HG03108 (cell line): Measurements from ENCODE around the gene SLCO3A1.

Source experiments
- ATAC-seq: cut with Tn5 transposase; IDR thresholded peaks from one replicate; pipeline ENCODE4 v1.9.1; 2021; ENCODE audit warnings: moderate library complexity; ENCODE audit not compliant: unreplicated experiment

The SLCO3A1 gene

GRCh38 chr15:91853511-91853947 lies at the start of gene SLCO3A1:
Gene SLCO3A1, plus strand, starts transcription at chr15:91853708.
- peak; percentile 7 for ATAC-seq

- ATAC-seq: no peak
Measured at GRCh38 chr15:91807122-91807521, 46.4 kb upstream of the SLCO3A1 start.

GRCh38 chr15:91813924-91814323 lies 39.6 kb upstream of the SLCO3A1 start:
- ATAC-seq: no peak

GRCh38 chr15:91816942-91817341 lies 36.6 kb upstream of the SLCO3A1 start:
- no peak for ATAC-seq

GRCh38 chr15:91821458-91821857 lies 32.0 kb upstream of the SLCO3A1 start:
- no peak for ATAC-seq

- ATAC-seq: no peak
Measured at GRCh38 chr15:91824256-91824655, 29.3 kb upstream of the SLCO3A1 start.

GRCh38 chr15:91826443-91826842 lies 27.1 kb upstream of the SLCO3A1 start:
- ATAC-seq: no peak

- ATAC-seq: no peak
Measured at GRCh38 chr15:91833056-91833455, 20.5 kb upstream of the SLCO3A1 start.

- ATAC-seq: no peak
Measured at GRCh38 chr15:91839867-91840266, 13.6 kb upstream of the SLCO3A1 start.

GRCh38 chr15:91841861-91842260 lies 11.6 kb upstream of the SLCO3A1 start:
- ATAC-seq: no peak

GRCh38 chr15:91844341-91844740 lies 9.2 kb upstream of the SLCO3A1 start:
- ATAC-seq: no peak

- ATAC-seq: no peak
Measured at GRCh38 chr15:91844928-91845327, 8.6 kb upstream of the SLCO3A1 start.

GRCh38 chr15:91845720-91846119 lies 7.8 kb upstream of the SLCO3A1 start:
- ATAC-seq: no peak

- ATAC-seq: no peak
Measured at GRCh38 chr15:91849180-91849579, 4.3 kb upstream of the SLCO3A1 start.

GRCh38 chr15:91849749-91850161 lies 3.8 kb upstream of the SLCO3A1 start:
- ATAC-seq: no peak

- peak; percentile 44 for ATAC-seq
Measured at GRCh38 chr15:91852741-91853510, 582 bp upstream of the SLCO3A1 start.

GRCh38 chr15:91853948-91854638 lies 585 bp downstream of the SLCO3A1 start:
- no peak for ATAC-seq

GRCh38 chr15:91854639-91854990 lies 1.1 kb downstream of the SLCO3A1 start:
- ATAC-seq: no peak

- ATAC-seq: no peak
Measured at GRCh38 chr15:91855241-91855640, 1.7 kb downstream of the SLCO3A1 start.

- no peak for ATAC-seq
Measured at GRCh38 chr15:91855684-91856489, 2.4 kb downstream of the SLCO3A1 start.

GRCh38 chr15:91857224-91857585 lies 3.7 kb downstream of the SLCO3A1 start:
- no peak for ATAC-seq

- peak; percentile 57 for ATAC-seq
Measured at GRCh38 chr15:91857772-91858171, 4.3 kb downstream of the SLCO3A1 start.
